ENCODE data around the gene NLGN4Y. TPM values are rescaled to one million over a fixed set of nuclear protein-coding genes. Genes with fewer than 3 reads are reported as not detected.

The NLGN4Y gene
- total RNA-seq, 1 experiment from 2014 or later, result not detected

DNA sequence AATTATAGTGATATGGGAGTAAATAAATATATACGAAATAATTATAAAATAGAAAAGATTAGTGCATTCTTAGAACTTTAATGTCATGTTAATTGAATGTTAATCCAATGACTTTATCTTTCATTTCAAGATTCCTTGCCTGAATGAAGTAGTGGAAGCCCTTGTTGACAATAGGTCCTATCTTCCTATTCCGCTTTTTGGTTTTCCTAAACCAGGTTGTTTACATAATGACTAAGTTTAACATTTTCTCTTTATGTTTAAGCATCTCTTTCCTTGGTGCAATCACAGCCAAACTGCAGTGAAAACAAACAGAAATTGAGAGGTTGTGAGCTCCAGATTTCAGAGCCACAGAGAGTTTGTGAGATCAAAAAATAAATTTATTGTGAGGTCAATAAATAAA, 109.4 kb downstream of the NLGN4Y start:
- H3K9me3 Mint-ChIP-seq, result no peaks in the 10 kb centered on the region
- no peak overlapping the region for H2AFZ ChIP-seq (ENCODE audit: low read length)
- WGBS (ENCODE audit: extremely low coverage, insufficient read length, low lambda C conversion rate), result no CpG with 5 or more reads among the region's 2 CpGs
- no peaks in the 10 kb centered on the region for H3K23me2 ChIP-seq (ENCODE audit: insufficient read length, low read depth, low read length, poor library complexity, severe bottlenecking)
- no peaks in the 10 kb centered on the region for H3K36me3 Mint-ChIP-seq (ENCODE audit: insufficient read depth in 1 of 3, low read depth in 3 of 3)
- H2BK5ac ChIP-seq (ENCODE audit: insufficient read length, low read length), result no peak overlapping the region
- H3K23ac ChIP-seq (ENCODE audit: insufficient read length, low read depth, low read length), result no peak overlapping the region
- H3K79me2 ChIP-seq (ENCODE audit: insufficient read depth, low read length), result no peaks in the 10 kb centered on the region
- no peaks in the 10 kb centered on the region for H3K4me1 ChIP-seq (ENCODE audit: insufficient read depth, low read length)
- H3T11ph ChIP-seq (ENCODE audit: low read length), result no peak overlapping the region
- no peak overlapping the region for H3K4me2 ChIP-seq (ENCODE audit: insufficient read depth, insufficient read length, low read length)
- TF ChIP-seq, protein P1, sequence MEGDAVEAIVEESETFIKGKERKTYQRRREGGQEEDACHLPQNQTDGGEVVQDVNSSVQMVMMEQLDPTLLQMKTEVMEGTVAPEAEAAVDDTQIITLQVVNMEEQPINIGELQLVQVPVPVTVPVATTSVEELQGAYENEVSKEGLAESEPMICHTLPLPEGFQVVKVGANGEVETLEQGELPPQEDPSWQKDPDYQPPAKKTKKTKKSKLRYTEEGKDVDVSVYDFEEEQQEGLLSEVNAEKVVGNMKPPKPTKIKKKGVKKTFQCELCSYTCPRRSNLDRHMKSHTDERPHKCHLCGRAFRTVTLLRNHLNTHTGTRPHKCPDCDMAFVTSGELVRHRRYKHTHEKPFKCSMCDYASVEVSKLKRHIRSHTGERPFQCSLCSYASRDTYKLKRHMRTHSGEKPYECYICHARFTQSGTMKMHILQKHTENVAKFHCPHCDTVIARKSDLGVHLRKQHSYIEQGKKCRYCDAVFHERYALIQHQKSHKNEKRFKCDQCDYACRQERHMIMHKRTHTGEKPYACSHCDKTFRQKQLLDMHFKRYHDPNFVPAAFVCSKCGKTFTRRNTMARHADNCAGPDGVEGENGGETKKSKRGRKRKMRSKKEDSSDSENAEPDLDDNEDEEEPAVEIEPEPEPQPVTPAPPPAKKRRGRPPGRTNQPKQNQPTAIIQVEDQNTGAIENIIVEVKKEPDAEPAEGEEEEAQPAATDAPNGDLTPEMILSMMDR (conservative IDR thresholded peaks at IDR 0.05), result no peak
- H2BK20ac ChIP-seq (ENCODE audit: low read depth, low read length, poor library complexity, severe bottlenecking), result no peak overlapping the region
- no peak overlapping the region for H2AK5ac ChIP-seq (ENCODE audit: insufficient read length, low read length)
- no peak overlapping the region for H3K18ac ChIP-seq (ENCODE audit: insufficient read length, low read depth, low read length)
- no peaks in the 10 kb centered on the region for H3K79me1 ChIP-seq (ENCODE audit: insufficient read depth, low read depth, low read length, poor library complexity, severe bottlenecking)
- no peaks in the 10 kb centered on the region for H4K20me1 ChIP-seq (ENCODE audit: control insufficient read depth, insufficient read depth, insufficient read length)
- no peak overlapping the region for H3K56ac ChIP-seq (ENCODE audit: insufficient read length, low read depth, low read length)
- no peak overlapping the region for H4K5ac ChIP-seq (ENCODE audit: insufficient read length, low read depth, low read length)
- no peak overlapping the region for H4K91ac ChIP-seq (ENCODE audit: insufficient read length, low read depth, low read length)
- no peaks in the 10 kb centered on the region for H3K4me1 Mint-ChIP-seq
- H3K27ac ChIP-seq (ENCODE audit: insufficient read length, low read depth, low read length), result no peak overlapping the region
- no peak overlapping the region for H3K9ac ChIP-seq (ENCODE audit: extremely low read depth, insufficient read length, low read length)
- H2BK12ac ChIP-seq (ENCODE audit: insufficient read length, low read depth, low read length), result no peak overlapping the region
- no peak overlapping the region for H2BK15ac ChIP-seq (ENCODE audit: low read depth, low read length)
- H3K27me3 Mint-ChIP-seq (ENCODE audit: low read depth), result no peaks in the 10 kb centered on the region
- no peak overlapping the region for H3K4ac ChIP-seq (ENCODE audit: low read depth, low read length)
- no peak overlapping the region for H3K14ac ChIP-seq (ENCODE audit: insufficient read depth, low read length)
- no peak overlapping the region for H4K8ac ChIP-seq (replicated peaks; ENCODE audit: insufficient read length, low read depth, low read length)
- H2BK120ac ChIP-seq (ENCODE audit: low read depth, low read length, poor library complexity, severe bottlenecking), result no peak overlapping the region
- H3K27me3 ChIP-seq (ENCODE audit: insufficient read depth, low read length), result no peaks in the 10 kb centered on the region
- no peak overlapping the region for H3K27ac Mint-ChIP-seq
- no peak for DNase-seq
- no peaks in the 10 kb centered on the region for H3K9me3 ChIP-seq (ENCODE audit: control insufficient read depth, low read depth, low read length)
- H3K4me3 Mint-ChIP-seq, result no peak overlapping the region

Data from H9 (cell line).